ENCODE results near the gene SH2D4B.
"Not testable (repeated sequence)": the region's sequence is repeated elsewhere in the genome, so short reads cannot be mapped to it uniquely, and the experiment has no call there.

SH2D4B gene

DNA sequence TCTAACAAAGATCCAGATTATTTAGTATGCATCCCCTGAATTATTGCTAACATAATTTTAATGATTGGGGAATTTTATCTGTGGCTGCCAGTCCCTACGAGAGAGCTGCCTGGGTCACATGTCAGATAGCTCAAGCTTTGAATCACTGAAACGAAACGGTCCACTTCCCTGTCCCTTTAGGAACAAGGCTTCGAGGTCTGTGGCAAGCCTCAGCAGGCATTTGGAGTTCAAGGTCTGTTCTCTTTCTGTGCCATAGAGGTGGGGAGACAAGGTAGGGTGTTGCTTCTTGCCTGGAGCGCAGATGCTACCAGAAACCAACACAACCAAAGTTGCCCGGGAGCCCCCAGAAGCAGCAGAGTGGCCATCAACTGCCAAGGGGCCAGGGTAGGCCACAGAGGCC lies 13.9 kb upstream of the SH2D4B start:
- no peak for DNase-seq (ENCODE audit: low read depth in 1 of 2, low spot score in 1 of 2)

DNA sequence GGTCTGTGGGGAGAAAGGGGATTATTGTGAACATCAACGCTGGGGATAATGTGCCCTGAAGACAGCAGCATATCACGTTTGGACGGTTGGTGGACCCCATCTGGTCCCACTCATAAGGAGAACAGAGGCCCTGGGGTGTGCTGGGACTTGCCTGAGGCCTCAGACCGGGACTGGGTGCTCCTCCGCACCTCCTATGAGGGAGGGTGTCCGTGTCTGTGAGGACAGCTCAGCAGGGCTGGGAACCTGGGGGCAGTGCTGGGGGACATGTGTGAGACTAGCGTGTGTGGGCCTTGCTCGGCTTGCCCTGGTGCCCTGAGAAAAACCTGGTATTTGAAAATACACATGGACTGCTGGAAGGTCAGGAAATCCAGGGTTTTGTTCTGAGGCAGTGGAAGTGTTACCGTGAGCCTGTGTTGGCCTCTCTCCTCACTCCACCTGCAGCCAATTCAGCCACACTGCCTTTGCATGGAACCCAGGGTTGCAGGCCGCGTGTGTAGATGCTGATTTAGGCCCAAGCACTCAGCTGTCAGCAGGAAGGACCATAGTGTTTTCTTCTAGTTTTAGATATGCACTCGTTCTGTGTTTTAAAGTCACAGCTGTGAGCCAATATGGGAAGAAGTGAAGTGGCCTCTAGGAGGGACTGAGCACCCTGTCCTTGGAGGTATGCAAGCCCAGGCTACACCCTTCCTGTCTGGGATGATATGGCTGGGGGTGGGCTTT lies 13.4 kb upstream of the SH2D4B start:
- DNase-seq (ENCODE audit: low read depth in 1 of 2, low spot score in 1 of 2), result no peak

GRCh38 chr10:80526218-80526617 lies 11.5 kb upstream of the SH2D4B start:
- DNase-seq (ENCODE audit: low read depth in 1 of 2, low spot score in 1 of 2), result no peak

GRCh38 chr10:80526742-80527141 lies 11.0 kb upstream of the SH2D4B start:
- no peak for DNase-seq (ENCODE audit: low read depth in 1 of 2, low spot score in 1 of 2)

DNA sequence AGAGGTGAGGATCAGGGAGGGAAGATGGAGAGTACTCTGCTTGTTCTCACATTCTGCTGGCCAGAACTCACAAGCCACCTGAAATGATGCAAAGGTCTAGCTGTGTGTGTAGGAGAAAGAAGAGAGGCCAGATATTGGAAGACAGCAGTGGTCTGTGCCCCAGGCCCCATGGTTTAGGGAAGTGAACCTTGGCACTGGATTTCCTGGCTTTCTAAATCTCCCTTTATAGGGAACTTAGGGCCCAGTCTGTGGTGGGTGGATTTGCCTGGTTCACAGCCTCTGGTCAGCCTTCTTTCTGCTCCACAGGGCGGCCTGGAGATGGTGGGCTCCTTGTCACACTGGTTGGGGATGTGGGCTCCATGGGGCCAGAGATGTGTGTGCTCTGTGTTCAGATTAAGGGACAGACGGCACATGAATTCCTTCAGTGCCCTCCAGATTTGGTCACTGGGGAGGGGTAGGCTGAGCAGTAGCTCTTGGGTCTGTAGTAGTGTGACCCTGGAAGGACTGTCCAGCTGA lies 9.5 kb upstream of the SH2D4B start:
- DNase-seq (ENCODE audit: low read depth in 1 of 2, low spot score in 1 of 2), result no peak

- no peak for DNase-seq (ENCODE audit: low read depth in 1 of 2, low spot score in 1 of 2)
Observed at GRCh38 chr10:80528901-80529300, 8.8 kb upstream of the SH2D4B start.

GRCh38 chr10:80529604-80530003 lies 8.1 kb upstream of the SH2D4B start:
- peak in 1 of 2 donors; percentile 31 for DNase-seq (ENCODE audit: low read depth in 1 of 2, low spot score in 1 of 2)

GRCh38 chr10:80530251-80530650 lies 7.5 kb upstream of the SH2D4B start:
- no peak for DNase-seq (ENCODE audit: low read depth in 1 of 2, low spot score in 1 of 2)

GRCh38 chr10:80530816-80531215 lies 6.9 kb upstream of the SH2D4B start:
- DNase-seq (ENCODE audit: low read depth in 1 of 2, low spot score in 1 of 2), result no peak

- DNase-seq (ENCODE audit: low read depth in 1 of 2, low spot score in 1 of 2), result no peak
Observed at GRCh38 chr10:80532571-80532970, 5.1 kb upstream of the SH2D4B start.

- not testable (repeated sequence) for DNase-seq (ENCODE audit: low read depth in 1 of 2, low spot score in 1 of 2)
Observed at GRCh38 chr10:80534059-80534458, 3.6 kb upstream of the SH2D4B start.

DNA sequence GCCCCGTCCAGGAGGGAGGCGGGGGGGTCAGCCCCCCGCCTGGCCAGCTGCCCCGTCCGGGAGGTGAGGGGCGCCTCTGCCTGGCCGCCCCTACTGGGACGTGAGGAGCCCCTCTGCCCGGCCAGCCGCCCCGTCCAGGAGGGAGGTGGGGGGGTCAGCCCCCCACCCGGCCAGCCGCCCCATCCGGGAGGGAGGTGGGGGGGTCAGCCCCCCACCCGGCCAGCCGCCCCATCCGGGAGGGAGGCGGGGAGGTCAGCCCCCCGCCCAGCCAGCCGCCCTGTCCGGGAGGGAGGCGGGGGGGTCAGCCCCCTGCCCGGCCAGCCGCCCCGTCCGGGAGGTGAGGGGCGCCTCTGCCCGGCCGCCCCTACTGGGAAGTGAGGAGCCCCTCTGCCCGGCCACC lies 3.1 kb upstream of the SH2D4B start:
- not testable (repeated sequence) for DNase-seq (ENCODE audit: low read depth in 1 of 2, low spot score in 1 of 2)

DNA sequence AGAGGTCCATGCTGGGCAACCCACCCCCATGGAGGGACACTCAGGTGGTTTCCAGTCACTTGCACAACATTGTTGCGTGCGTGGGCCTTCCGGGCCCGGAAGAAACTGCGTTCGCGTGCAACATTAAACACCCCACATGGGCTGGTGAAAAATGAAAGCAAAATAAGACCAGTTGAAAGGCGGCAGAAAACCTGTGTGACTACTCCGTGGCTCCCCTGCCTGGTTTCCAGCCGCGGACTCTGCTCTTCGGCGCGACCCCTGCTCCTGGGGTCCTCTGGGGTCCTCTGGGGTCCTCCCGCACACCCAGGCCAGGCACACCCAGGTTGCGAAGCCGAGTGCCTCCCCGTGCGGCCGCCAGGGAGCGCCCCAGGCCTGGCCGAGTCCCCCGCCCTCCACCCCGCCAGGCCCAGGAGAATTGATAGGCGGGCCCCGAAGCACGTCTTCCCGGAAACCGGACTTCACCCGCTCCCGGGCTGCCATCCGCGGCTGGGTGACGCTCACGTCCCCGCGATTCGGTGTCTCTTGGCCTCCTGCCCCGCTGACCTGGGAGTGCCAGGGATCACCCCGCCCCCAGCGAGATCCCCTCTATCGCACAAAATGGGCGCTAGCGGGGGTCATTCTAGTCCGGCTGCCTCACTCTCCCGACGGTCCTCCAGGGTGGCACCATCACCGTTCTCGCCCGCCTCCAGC lies 1.9 kb upstream of the SH2D4B start:
- DNase-seq (ENCODE audit: low read depth in 1 of 2, low spot score in 1 of 2), result peak; percentile 44 to 60

GRCh38 chr10:80536361-80536835 lies 1.3 kb upstream of the SH2D4B start:
- no peak for DNase-seq (ENCODE audit: low read depth in 1 of 2, low spot score in 1 of 2)

GRCh38 chr10:80537086-80537735 lies 491 bp upstream of the SH2D4B start:
- DNase-seq (ENCODE audit: low read depth in 1 of 2, low spot score in 1 of 2), result no peak

- no peak for DNase-seq (ENCODE audit: low read depth in 1 of 2, low spot score in 1 of 2)
Observed at GRCh38 chr10:80538481-80539185, 931 bp downstream of the SH2D4B start.

GRCh38 chr10:80539421-80540031 lies 1.8 kb downstream of the SH2D4B start:
- DNase-seq (ENCODE audit: low read depth in 1 of 2, low spot score in 1 of 2), result no peak

- DNase-seq (ENCODE audit: low read depth in 1 of 2, low spot score in 1 of 2), result no peak
Observed at GRCh38 chr10:80540136-80540535, 2.4 kb downstream of the SH2D4B start.

DNA sequence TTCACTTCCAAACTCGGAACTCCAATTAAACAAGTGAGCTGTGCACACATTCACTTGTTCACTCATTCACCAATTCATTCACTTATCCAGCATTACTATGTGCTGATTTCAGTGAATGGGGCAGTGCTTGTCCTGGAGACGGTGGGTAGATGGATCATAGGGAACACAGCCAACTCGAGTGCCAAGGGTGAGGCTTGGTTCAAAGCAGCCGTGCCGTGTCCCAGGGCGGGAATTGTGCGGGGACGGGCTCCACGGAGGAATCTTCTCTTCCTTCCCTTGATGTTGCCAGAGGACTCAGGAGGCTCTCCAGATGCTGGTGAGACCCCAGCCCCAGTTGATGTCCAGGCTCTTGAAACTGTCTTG lies 2.9 kb downstream of the SH2D4B start:
- no peak for DNase-seq (ENCODE audit: low read depth in 1 of 2, low spot score in 1 of 2)

GRCh38 chr10:80540981-80541750 lies 3.5 kb downstream of the SH2D4B start:
- no peak for DNase-seq (ENCODE audit: low read depth in 1 of 2, low spot score in 1 of 2)
